Measurements from ENCODE around the gene PRKN. TPM values are rescaled to one million over a fixed set of nuclear protein-coding genes. Genes with fewer than 3 reads are reported as not detected.

PRKN gene
- total RNA-seq, 4 donors from 2014 or later, result 9.6 to 17.0 (median 11.6) TPM

DNA sequence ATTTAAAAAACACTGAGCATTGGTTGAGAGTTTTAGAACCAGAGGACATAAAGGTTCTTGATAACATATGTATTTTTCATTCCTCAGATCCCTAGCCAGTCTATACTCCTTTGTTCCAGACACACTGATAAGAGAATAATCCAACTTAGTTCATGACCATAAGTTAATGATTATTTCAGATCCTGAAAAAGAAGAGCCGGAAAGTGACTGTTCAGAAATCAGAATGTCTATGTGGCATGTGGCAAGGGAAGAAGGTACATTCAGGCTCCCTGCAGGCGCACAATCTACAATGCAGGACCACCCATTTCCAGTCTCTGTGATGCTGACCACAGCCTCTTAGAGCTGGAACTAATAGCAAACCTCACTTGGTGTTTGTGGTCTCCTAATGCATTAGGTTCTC lies 787.0 kb downstream of the PRKN start:
- TF ChIP-seq, protein P1, sequence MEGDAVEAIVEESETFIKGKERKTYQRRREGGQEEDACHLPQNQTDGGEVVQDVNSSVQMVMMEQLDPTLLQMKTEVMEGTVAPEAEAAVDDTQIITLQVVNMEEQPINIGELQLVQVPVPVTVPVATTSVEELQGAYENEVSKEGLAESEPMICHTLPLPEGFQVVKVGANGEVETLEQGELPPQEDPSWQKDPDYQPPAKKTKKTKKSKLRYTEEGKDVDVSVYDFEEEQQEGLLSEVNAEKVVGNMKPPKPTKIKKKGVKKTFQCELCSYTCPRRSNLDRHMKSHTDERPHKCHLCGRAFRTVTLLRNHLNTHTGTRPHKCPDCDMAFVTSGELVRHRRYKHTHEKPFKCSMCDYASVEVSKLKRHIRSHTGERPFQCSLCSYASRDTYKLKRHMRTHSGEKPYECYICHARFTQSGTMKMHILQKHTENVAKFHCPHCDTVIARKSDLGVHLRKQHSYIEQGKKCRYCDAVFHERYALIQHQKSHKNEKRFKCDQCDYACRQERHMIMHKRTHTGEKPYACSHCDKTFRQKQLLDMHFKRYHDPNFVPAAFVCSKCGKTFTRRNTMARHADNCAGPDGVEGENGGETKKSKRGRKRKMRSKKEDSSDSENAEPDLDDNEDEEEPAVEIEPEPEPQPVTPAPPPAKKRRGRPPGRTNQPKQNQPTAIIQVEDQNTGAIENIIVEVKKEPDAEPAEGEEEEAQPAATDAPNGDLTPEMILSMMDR (IDR thresholded peaks at IDR 0.05; ENCODE audit: low read depth), result no peak

DNA sequence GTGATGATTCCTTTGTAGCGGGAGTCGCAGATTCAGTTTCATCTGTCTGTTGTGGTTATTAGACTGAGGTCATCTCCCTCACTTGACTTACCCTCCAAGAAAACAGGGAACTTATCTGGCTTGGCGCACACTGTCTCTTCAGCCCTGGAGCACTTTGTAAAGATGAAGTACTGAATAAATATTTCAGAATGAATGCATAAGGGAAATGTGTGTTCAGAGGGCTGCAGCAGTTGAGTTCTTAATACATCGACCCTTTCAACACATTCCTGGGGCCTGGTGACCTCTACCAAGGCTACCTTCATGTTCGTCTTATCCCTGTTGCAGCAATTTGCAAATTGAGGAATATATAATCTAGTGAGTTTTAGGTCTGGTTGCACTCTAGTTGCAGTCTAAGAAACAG lies 801.2 kb downstream of the PRKN start:
- TF ChIP-seq, protein P1 (IDR thresholded peaks at IDR 0.05; ENCODE audit: low read depth), result no peak

DNA sequence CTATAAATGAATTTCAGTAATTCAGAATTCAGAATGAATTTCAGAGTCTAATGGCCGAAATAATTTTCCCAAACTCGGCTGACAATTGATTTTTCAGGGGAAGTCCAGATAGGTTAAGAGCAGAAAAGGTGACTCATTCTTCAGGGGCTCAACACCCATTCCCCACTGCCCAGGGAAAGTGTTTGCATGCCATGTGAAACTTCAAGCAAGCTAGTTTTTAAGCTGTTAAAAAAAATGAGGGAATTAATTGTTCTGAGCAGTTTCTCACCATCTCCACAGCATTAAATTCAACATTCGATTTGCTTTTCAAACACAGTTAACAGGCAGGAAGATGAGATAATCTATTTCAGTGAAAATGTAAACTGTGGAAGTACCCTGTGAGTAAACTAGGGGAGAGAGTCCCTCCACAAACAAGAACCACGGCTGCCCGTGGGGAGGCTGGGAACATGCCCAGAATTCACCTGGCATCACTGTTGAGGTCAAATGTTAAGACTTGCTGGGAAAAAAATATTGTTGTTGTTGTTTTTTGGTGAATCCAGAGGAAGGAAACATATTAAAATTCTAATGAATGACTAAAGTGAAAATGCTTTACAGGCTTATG lies 803.0 kb downstream of the PRKN start:
- TF ChIP-seq, protein P1 (IDR thresholded peaks at IDR 0.05; ENCODE audit: low read depth), result no peak

DNA sequence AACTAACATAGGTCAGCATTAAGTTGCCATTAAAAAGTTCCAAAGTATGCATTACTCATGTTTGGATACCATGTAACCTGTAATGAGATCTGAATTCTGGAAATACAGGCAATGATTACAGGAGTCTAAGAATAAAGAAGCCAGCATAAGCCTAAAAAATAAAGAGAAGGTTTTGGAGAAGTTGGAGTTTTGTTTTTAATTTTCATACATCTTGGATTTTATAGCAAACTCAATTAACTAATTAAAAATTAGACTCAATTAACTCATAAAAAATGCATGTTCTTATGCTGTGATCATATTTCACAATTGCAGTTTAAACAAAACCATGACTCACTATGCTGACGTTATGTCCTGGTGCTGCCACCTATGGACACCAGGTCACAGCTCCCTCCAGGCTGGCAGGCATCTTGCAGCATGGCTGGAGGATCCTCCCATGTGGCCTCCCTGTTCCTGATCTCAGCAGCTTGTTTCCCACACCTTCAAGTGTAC lies 804.9 kb downstream of the PRKN start:
- TF ChIP-seq, protein P1 (IDR thresholded peaks at IDR 0.05; ENCODE audit: low read depth), result no peak

DNA sequence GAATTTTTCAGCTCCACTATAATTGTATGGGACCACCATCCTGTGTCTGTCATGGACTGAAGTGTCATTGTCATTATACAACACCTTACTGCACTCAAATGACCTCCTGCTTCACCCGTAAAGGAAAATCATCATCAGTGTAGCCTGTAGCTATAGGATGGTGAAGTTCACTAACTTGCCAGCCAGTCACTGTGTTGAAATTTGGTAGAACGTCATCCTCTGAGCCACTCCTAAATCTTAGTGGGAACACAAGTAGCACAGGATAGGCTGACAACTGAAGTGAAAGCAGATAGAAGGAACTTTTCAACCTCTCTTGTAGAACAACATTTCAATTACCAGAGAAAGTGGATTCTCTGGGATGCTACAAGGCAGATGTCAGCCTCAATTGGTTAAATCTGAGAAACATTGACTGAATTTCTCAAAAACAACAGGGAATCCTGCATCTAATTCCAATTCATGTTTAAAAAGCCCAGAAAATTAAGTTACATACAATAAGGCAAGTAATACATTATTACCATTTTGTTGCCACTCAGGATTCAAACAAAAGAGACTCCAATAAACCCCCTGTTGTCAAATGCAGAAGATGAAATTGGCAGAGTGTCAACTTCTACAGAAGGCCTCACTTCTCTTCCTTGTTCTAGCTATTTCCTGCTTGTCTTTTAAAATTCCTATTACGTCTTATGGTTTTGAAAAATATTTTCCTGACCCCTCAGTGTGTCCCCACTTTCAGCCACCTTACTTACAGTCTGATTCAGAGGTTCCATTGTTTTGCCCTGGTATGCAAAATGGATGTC lies 805.8 kb downstream of the PRKN start:
- TF ChIP-seq, protein P1 (IDR thresholded peaks at IDR 0.05; ENCODE audit: low read depth), result no peak

DNA sequence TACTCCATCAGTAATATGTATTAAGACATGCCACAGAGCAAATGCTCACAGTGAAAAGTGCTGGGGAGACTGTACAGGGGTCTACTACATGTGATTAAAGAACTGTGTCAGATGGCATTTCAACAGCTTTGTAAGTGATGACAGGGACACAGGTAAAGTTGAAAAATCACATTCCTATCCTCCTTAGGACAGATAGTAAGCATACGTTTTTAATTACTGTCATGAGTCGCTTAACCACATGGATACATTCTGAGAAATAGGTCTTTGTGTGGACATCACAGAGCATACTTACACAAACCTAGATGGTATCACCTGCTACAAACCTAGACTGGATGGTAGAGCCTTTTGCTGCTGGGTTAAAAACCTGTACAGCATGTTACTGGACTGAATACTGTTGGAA lies 807.9 kb downstream of the PRKN start:
- TF ChIP-seq, protein P1 (IDR thresholded peaks at IDR 0.05; ENCODE audit: low read depth), result no peak

DNA sequence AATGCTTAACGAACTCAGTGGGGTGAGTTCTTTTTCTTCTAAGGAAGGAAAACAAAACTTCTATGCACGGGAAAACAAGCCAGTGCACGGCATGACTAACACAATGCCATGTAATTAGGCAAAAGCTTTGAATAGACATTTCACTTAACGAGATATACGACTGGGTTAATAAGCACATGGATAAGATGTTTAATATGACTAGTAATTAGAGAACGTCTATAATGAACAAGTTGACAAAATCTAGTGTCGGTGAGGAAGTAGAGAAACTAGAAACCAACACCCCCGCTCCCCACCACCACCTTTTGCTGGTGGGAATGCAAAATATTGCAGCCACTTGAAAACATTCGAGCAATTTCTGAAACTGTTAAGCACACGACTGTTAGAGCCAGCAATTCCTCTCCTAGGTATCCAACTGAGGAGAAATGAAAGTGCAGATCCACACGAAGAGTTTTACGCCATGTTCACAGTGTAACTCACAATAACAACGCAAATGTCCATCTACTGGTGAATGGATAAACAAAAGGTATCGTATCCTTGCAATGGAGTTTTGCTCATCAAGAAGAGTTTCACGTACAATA lies 808.8 kb downstream of the PRKN start:
- TF ChIP-seq, protein P1 (IDR thresholded peaks at IDR 0.05; ENCODE audit: low read depth), result no peak
